IMR-90 (cell line): ENCODE measurements around the gene MSH3. TPM values are rescaled to one million over a fixed set of nuclear protein-coding genes. Genes with fewer than 3 reads are reported as not detected.
A peak's percentile ranks its signal among the peaks of the same experiment; 100 is the strongest.

Experiments used
- ATAC-seq: fragments of 200-7000 bp; cut with Tn5 transposase; 2 replicates; pipeline ENCODE4 v1.9.1; 2020; ENCODE audit warnings: low read depth, mild to moderate bottlenecking, moderate library complexity
- Bru-seq: library from RNA; stranded (reverse); fragments of 400-500 nt; gene quantifications from one replicate; lab custom pipeline; 2021; lab: Mats Ljungman, UMichigan
- BruChase-seq, 2 experiments: library from RNA; stranded (reverse); fragments of 400-500 nt; gene quantifications; one replicate each; lab custom pipeline; 2021; lab: Mats Ljungman, UMichigan
- BruUV-seq: library from RNA; stranded (reverse); fragments of 400-500 nt; replicated peaks from 2 replicates; lab custom pipeline; 2021; lab: Mats Ljungman, UMichigan
- CTCF ChIA-PET: fragments of 300-600 bp; formaldehyde crosslinking; extraction: SDS; loops from one replicate; lab custom pipeline; 2021; ENCODE audit warnings: antibody characterized with exemption; lab: Yijun Ruan, JAX
- POLR2A ChIA-PET: fragments of 300-600 bp; sonication (Branson Sonifier 250); formaldehyde crosslinking; loops from one replicate; lab custom pipeline; 2022; ENCODE audit warnings: antibody characterized with exemption; ENCODE audit not compliant: unreplicated experiment; lab: Charles Lee
- DNase-seq: peaks from one replicate; pipeline ENCODE4 v3.0.0; 2013
- H2AFZ ChIP-seq: replicated peaks from 2 replicates; pipeline ENCODE3; 2013; ENCODE audit warnings: low read length, mild to moderate bottlenecking; ENCODE audit not compliant: poor library complexity
- H2AK5ac ChIP-seq: 2 replicates; pipeline ENCODE4 v1.6.1; 2013; ENCODE audit warnings: low read depth, low read length, inconsistent platforms
- H2AK9ac ChIP-seq: replicated peaks from 2 replicates; pipeline ENCODE3; 2013; ENCODE audit warnings: mild to moderate bottlenecking, low read depth, low read length, moderate library complexity; ENCODE audit not compliant: poor library complexity
- H2BK120ac ChIP-seq: 2 replicates; pipeline ENCODE4 v1.6.1; 2013; ENCODE audit warnings: low read depth, low read length, inconsistent platforms
- H2BK15ac ChIP-seq: 3 replicates; pipeline ENCODE4 v1.6.1; 2013; ENCODE audit warnings: low read depth, low read length, inconsistent platforms
- H2BK20ac ChIP-seq: 2 replicates; pipeline ENCODE4 v1.6.1; 2013; ENCODE audit warnings: low read depth, mild to moderate bottlenecking, inconsistent platforms, low read length, moderate library complexity
- H2BK5ac ChIP-seq: 2 replicates; pipeline ENCODE4 v1.6.1; 2013; ENCODE audit warnings: mild to moderate bottlenecking, low read depth, low read length, inconsistent platforms; ENCODE audit not compliant: poor library complexity, severe bottlenecking
- H3K14ac ChIP-seq: replicated peaks from 2 replicates; pipeline ENCODE4 v1.6.1; 2013; ENCODE audit warnings: low read depth, low read length, inconsistent platforms
- H3K18ac ChIP-seq: 2 replicates; pipeline ENCODE4 v1.6.1; 2013; ENCODE audit warnings: low read depth, low read length, control low read depth
- H3K23ac ChIP-seq: 2 replicates; pipeline ENCODE4 v1.6.1; 2013; ENCODE audit warnings: low read depth, low read length, inconsistent platforms
- H3K27ac ChIP-seq: 2 replicates; pipeline ENCODE4 v1.5.1; 2013; ENCODE audit warnings: mild to moderate bottlenecking, control low read depth, low read length; ENCODE audit not compliant: insufficient read depth
- H3K27me3 ChIP-seq: 2 replicates; pipeline ENCODE4 v1.6.1; 2013; ENCODE audit warnings: low read length; ENCODE audit not compliant: control insufficient read depth, insufficient read depth
- H3K36me3 ChIP-seq: 2 replicates; pipeline ENCODE4 v1.6.1; 2013; ENCODE audit warnings: low read length, mixed read lengths; ENCODE audit not compliant: control insufficient read depth, insufficient read depth
- H3K4ac ChIP-seq: 2 replicates; pipeline ENCODE4 v1.6.1; 2013; ENCODE audit warnings: low read depth, low read length, inconsistent platforms
- H3K4me1 ChIP-seq: 2 replicates; pipeline ENCODE4 v1.6.1; 2013; ENCODE audit warnings: low read length, mixed read lengths; ENCODE audit not compliant: control insufficient read depth, insufficient read depth
- H3K4me2 ChIP-seq: 2 replicates; pipeline ENCODE4 v1.6.1; 2013; ENCODE audit warnings: low read depth, mild to moderate bottlenecking, control low read depth, low read length, moderate library complexity
- H3K4me3 ChIP-seq: 2 replicates; pipeline ENCODE4 v1.5.1; 2013; ENCODE audit warnings: low read depth, mild to moderate bottlenecking, control low read depth, low read length, moderate library complexity; ENCODE audit not compliant: insufficient read depth
- H3K56ac ChIP-seq: 2 replicates; pipeline ENCODE4 v1.6.1; 2013; ENCODE audit warnings: low read length, inconsistent platforms; ENCODE audit not compliant: insufficient read depth; ENCODE audit errors: extremely low read depth
- H3K79me1 ChIP-seq, 2 experiments: 2 replicates each; pipeline ENCODE4 v1.6.1; 2013; ENCODE audit warnings: low read length in 2 of 2, inconsistent platforms in 1 of 2, low read depth in 1 of 2
- H3K9ac ChIP-seq: 2 replicates; pipeline ENCODE4 v1.6.1; 2013; ENCODE audit warnings: low read depth, low read length, control low read depth
- H3K9me1 ChIP-seq: 2 replicates; pipeline ENCODE4 v1.6.1; 2013; ENCODE audit warnings: low read length, inconsistent platforms; ENCODE audit not compliant: insufficient read depth
- H3K9me3 ChIP-seq: 2 replicates; pipeline ENCODE4 v1.6.1; 2013; ENCODE audit warnings: low read length; ENCODE audit not compliant: control insufficient read depth, insufficient read depth
- H4K20me1 ChIP-seq: 2 replicates; pipeline ENCODE4 v1.6.1; 2013; ENCODE audit warnings: low read length, inconsistent platforms; ENCODE audit not compliant: insufficient read depth
- H4K5ac ChIP-seq: 2 replicates; pipeline ENCODE4 v1.6.1; 2013; ENCODE audit warnings: mild to moderate bottlenecking, low read depth, low read length, control low read depth
- H4K8ac ChIP-seq, 2 experiments: 2 replicates each; pipeline ENCODE4 v1.6.1; 2013; ENCODE audit warnings: low read depth in 2 of 2, low read length in 2 of 2, control low read depth in 1 of 2, inconsistent platforms in 1 of 2
- H4K91ac ChIP-seq: 2 replicates; pipeline ENCODE4 v1.6.1; 2013; ENCODE audit warnings: low read depth, low read length, inconsistent platforms; ENCODE audit not compliant: insufficient read depth
- CHD1 ChIP-seq: IDR thresholded peaks from 2 replicates; pipeline ENCODE4 v1.6.1; 2012; ENCODE audit warnings: low read depth, low read length, improper control_type of control experiment
- CTCF ChIP-seq: conservative IDR thresholded peaks from 2 replicates; pipeline ENCODE4 v1.5.1; 2012; ENCODE audit warnings: mild to moderate bottlenecking, low read depth, low read length, improper control_type of control experiment
- ELK1 ChIP-seq: fragments of 150-350 bp; IDR thresholded peaks from 2 replicates; pipeline ENCODE4 v1.6.1; 2016; ENCODE audit warnings: low read depth, mild to moderate bottlenecking, low read length, moderate library complexity, borderline replicate concordance
- MAFK ChIP-seq: IDR thresholded peaks from 2 replicates; pipeline ENCODE4 v1.6.1; 2012; ENCODE audit warnings: low read depth, low read length, improper control_type of control experiment
- MAZ ChIP-seq: IDR thresholded peaks from 2 replicates; pipeline ENCODE4 v1.6.1; 2012; ENCODE audit warnings: low read depth, mild to moderate bottlenecking, low read length, improper control_type of control experiment, moderate library complexity, borderline replicate concordance
- POLR2A ChIP-seq: IDR thresholded peaks from 2 replicates; pipeline ENCODE4 v1.6.1; 2012; ENCODE audit warnings: mild to moderate bottlenecking, low read depth, low read length
- RCOR1 ChIP-seq: IDR thresholded peaks from 2 replicates; pipeline ENCODE4 v1.6.1; 2012; ENCODE audit warnings: mild to moderate bottlenecking, low read length, improper control_type of control experiment; ENCODE audit not compliant: insufficient replicate concordance
- WGBS, 2 experiments: methylation state at CpG; one replicate each; pipeline versions ENCODE4 v1.1.5 to v1.1.7; 2013; ENCODE audit warnings: missing lambda C conversion rate in 2 of 2; ENCODE audit not compliant: insufficient read length in 1 of 2; ENCODE audit errors: extremely low coverage in 2 of 2; 5-methylcytosine and 5-hydroxymethylcytosine counted together
- dilution Hi-C: fragments of 300-500 bp; cut with HindIII; formaldehyde crosslinking; loops from one replicate; pipeline ENCODE4 v1.14.3; 2018; ENCODE audit warnings: low sequenced_read_pairs; ENCODE audit not compliant: unreplicated experiment
- in situ Hi-C: fragments of 300-500 bp; cut with MboI; formaldehyde crosslinking; loops from 3 replicates; pipeline ENCODE4 v1.14.3; 2019; ENCODE audit warnings: low sequenced_read_pairs, inconsistent platforms, mixed read lengths
- intact Hi-C: fragments of 100-400 bp; cut with micrococcal nuclease; formaldehyde crosslinking; loops from 2 replicates; pipeline ENCODE4 v1.10.0; 2022
- long read RNA-seq: library from polyadenylated mRNA; unstranded; transcript quantifications from one replicate; pipeline ENCODE4 v2.0.0, GENCODE V29; 2021; ENCODE audit not compliant: unreplicated experiment
- polyA plus RNA-seq, 3 experiments: library from polyadenylated mRNA; depleted of rRNA; stranded (reverse); fragments of >200 nt; gene quantifications; 2 replicates each; pipeline ENCODE4 v1.2.3, GENCODE V29; 2012; ENCODE audit warnings: low replicate concordance in 1 of 3
- total RNA-seq: library from RNA; depleted of rRNA; stranded (reverse); fragments of >200 nt; gene quantifications from 2 replicates; pipeline ENCODE4 v1.2.3, GENCODE V29; 2012; rRNA removed

Gene MSH3
- 13.3 and 16.9 TPM in 2 replicates for total RNA-seq
- 3.8 and 4.6 TPM in 2 replicates for polyA plus RNA-seq (2012; rRNA removed)
- polyA plus RNA-seq (2012; cell fraction: cytosol; rRNA removed), result 0.92 and 1.1 TPM in 2 replicates
- polyA plus RNA-seq (2012; cell fraction: nucleus; rRNA removed; ENCODE audit: low replicate concordance), result 0.32 and 2.5 TPM in 2 replicates
- Bru-seq, nascent RNA, result percentile 74 among the genes with signal in this experiment
- BruChase-seq, experiment 1, labeled RNA remaining after a 6-hour chase, result percentile 64 among the genes with signal in this experiment
- percentile 63 among the genes with signal in this experiment for BruChase-seq, experiment 2, labeled RNA remaining after a 2-hour chase
- long read RNA-seq, full-length matches to known transcripts, result 5 of 16 reads
- long read RNA-seq, partial matches to known transcripts, result 8 of 16 reads
- long read RNA-seq, other reads (novel, unspliced or antisense), result 3 of 16 reads

DNA sequence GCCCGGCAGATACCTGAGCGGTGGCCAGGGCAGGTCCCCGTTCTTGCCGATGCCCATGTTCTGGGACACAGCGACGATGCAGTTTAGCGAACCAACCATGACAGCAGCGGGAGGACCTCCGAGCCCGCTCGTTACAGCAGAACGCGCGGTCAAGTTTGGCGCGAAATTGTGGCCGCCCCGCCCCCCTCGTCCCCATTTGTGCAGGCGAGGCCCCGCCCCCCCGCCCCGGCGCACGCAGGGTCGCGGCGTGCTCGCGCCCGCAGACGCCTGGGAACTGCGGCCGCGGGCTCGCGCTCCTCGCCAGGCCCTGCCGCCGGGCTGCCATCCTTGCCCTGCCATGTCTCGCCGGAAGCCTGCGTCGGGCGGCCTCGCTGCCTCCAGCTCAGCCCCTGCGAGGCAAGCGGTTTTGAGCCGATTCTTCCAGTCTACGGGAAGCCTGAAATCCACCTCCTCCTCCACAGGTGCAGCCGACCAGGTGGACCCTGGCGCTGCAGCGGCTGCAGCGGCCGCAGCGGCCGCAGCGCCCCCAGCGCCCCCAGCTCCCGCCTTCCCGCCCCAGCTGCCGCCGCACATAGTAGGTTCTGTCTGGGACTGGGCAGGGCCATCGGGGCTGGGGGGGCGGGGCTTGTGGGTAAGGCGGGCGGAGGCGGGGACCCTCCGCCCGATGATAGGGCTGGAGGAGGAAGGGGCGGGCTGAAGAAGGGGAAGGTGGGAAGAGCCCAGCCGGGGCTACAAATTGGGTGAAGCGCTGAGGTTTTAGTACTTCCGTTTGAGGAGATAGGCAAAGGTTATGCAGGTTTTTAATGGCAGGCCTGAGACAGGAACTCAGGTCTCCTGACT, at the start of gene MSH3, which contains the start of gene DHFR:
Gene MSH3 (plus strand): TSS at position 262 of the 840 bp plus-strand sequence. CDS start 76 bp downstream, at position 338.
Gene DHFR (minus strand): TSS at position 593 of the 840 bp plus-strand sequence. CDS start 494 bp downstream, at position 99.
- DNase-seq, result peak; percentile 83
- H2BK20ac ChIP-seq, result no peak within 1 kb of the TSS
- H2AK5ac ChIP-seq, result 0 out of 2 replicates have a peak within 1 kb of the TSS, but pooled peaks have one; percentile 66
- dilution Hi-C loops, result no loop called here
- in situ Hi-C loops, result no loop called here
- H3K79me1 ChIP-seq, result peaks cover 4 to 34% of the 10 kb centered on the region in 2 experiments
- TF ChIP-seq MAFK (no peak), ELK1 (no peak), POLR2A (peak; percentile 69), CHD1 (no peak), MAZ (no peak), RCOR1 (no peak), CTCF (0 out of 2 replicates have a peak, but pooled peaks have one; percentile 7)
- peak within 1 kb of the TSS; percentile 100 for H3K4me3 ChIP-seq
- peaks cover 2% of the 10 kb centered on the region for H3K36me3 ChIP-seq
- peak within 1 kb of the TSS; percentile 98 for H3K27ac ChIP-seq
- WGBS, 2 experiments, result 0% methylated on average over 7 of the region's 74 CpGs; no CpG with 5 or more reads in 1 of the 2 experiments
- no TSS peak for BruUV-seq
- peak within 1 kb of the TSS; percentile 96 for H3K18ac ChIP-seq
- H3K4ac ChIP-seq, result peak within 1 kb of the TSS; percentile 98
- peak within 1 kb of the TSS; percentile 98 for H2AFZ ChIP-seq
- H3K4me2 ChIP-seq, result peak within 1 kb of the TSS; percentile 94
- H3K27me3 ChIP-seq, result no peaks in the 10 kb centered on the region
- POLR2A ChIA-PET, result no interaction called here
- H4K8ac ChIP-seq, result peak within 1 kb of the TSS; percentile 72 to 96
- peak within 1 kb of the TSS; percentile 97 for H3K14ac ChIP-seq
- H2BK120ac ChIP-seq, result peak within 1 kb of the TSS; percentile 69
- peak within 1 kb of the TSS; percentile 87 for H4K5ac ChIP-seq
- peak within 1 kb of the TSS; percentile 91 for H4K91ac ChIP-seq
- H3K23ac ChIP-seq, result peak within 1 kb of the TSS; percentile 90
- peak within 1 kb of the TSS; percentile 94 for H2BK5ac ChIP-seq
- H2BK15ac ChIP-seq, result no peak within 1 kb of the TSS
- H3K56ac ChIP-seq, result peak within 1 kb of the TSS; percentile 89
- H3K9me1 ChIP-seq, result no peaks in the 10 kb centered on the region
- H3K9ac ChIP-seq, result peak within 1 kb of the TSS; percentile 97
- H3K9me3 ChIP-seq, result no peaks in the 10 kb centered on the region
- peak within 1 kb of the TSS; percentile 86 for H2AK9ac ChIP-seq
- intact Hi-C loops, result loop anchor here (5.0 kb wide), 1 partner anchor 167 kb away; the partner anchor contains the start of gene FAM151B
- H4K20me1 ChIP-seq, result peaks cover 12% of the 10 kb centered on the region
- peak; percentile 55 for ATAC-seq
- CTCF ChIA-PET, result no interaction called here
- peaks cover 6% of the 10 kb centered on the region for H3K4me1 ChIP-seq
